ENCODE measurements around the gene MDH1B. TPM values are rescaled to one million over a fixed set of nuclear protein-coding genes. Genes with fewer than 3 reads are reported as not detected.

The MDH1B gene
- total and polyA plus RNA-seq, 2 donors (not counting 1 experiment from before 2014, with no cell fraction given): 0.34 TPM; not detected in 1

DNA sequence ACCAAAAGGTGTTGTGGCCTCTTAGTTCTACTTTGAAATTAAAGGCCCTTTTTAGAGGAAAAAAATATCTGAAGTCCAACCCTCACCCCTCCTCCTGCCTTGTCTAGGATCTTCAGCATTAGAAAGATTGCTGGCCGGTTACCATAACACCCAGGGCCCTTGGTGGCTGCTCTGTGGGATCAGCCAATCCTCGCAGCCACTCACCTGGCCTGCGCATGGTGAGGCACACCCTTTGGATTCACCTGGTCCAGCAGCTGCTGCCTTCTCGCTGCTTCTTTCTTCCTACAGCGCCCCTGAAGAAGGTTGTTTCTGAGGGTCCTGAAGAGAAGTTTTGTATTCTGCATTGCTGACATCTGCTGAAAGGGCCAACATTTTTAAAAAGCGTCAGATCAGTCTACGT lies 72.2 kb downstream of the MDH1B start:
- no peak overlapping the region for H2AFZ ChIP-seq (ENCODE audit: insufficient read depth, low read depth, low read length, poor library complexity, severe bottlenecking)
- Mint-ChIP-seq H3K27ac (no peak overlapping the region), H3K27me3 (peaks cover 15% of the 10 kb centered on the region), H3K4me3 (no peak overlapping the region), H3K4me1 (no peaks in the 10 kb centered on the region), H3K9me3 (ENCODE audit: insufficient read depth) (no peaks in the 10 kb centered on the region)
- no peaks in the 10 kb centered on the region for H3K9me3 ChIP-seq (ENCODE audit: control extremely low read depth in 1 of 3, control insufficient read depth in 2 of 3, insufficient read depth in 1 of 3, low read length in 2 of 3)
- no peaks in the 10 kb centered on the region for H3K4me1 ChIP-seq (ENCODE audit: control insufficient read depth in 2 of 2, insufficient read depth in 2 of 2, low read length in 2 of 2)
- DNase-seq (no peak), ATAC-seq (ENCODE audit: low read depth) (no peak)
- no peaks in the 10 kb centered on the region for H3K27me3 ChIP-seq (replicated peaks in 1 of 4; ENCODE audit: control extremely low read depth in 1 of 4, control insufficient read depth in 3 of 4, insufficient read depth in 4 of 4, low read length in 3 of 4)
- TF ChIP-seq EZH2 (IDR thresholded peaks at IDR 0.05; ENCODE audit: borderline replicate concordance, insufficient read depth, low read depth, low read length, poor library complexity, severe bottlenecking): no peak
- TF ChIP-seq, protein P1, sequence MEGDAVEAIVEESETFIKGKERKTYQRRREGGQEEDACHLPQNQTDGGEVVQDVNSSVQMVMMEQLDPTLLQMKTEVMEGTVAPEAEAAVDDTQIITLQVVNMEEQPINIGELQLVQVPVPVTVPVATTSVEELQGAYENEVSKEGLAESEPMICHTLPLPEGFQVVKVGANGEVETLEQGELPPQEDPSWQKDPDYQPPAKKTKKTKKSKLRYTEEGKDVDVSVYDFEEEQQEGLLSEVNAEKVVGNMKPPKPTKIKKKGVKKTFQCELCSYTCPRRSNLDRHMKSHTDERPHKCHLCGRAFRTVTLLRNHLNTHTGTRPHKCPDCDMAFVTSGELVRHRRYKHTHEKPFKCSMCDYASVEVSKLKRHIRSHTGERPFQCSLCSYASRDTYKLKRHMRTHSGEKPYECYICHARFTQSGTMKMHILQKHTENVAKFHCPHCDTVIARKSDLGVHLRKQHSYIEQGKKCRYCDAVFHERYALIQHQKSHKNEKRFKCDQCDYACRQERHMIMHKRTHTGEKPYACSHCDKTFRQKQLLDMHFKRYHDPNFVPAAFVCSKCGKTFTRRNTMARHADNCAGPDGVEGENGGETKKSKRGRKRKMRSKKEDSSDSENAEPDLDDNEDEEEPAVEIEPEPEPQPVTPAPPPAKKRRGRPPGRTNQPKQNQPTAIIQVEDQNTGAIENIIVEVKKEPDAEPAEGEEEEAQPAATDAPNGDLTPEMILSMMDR (IDR thresholded peaks at IDR 0.05): no peak
- H3K4me2 ChIP-seq (replicated peaks; ENCODE audit: low read depth, low read length, poor library complexity, severe bottlenecking): no peak overlapping the region
- no peaks in the 10 kb centered on the region for H3K79me2 ChIP-seq (ENCODE audit: control insufficient read depth, insufficient read depth, low read length)
- no peak overlapping the region for H3K9ac ChIP-seq (ENCODE audit: low read length)
- H3K4me3 ChIP-seq (ENCODE audit: control extremely low read depth in 1 of 5, extremely low read depth in 1 of 5, insufficient read depth in 1 of 5, low read depth in 2 of 5, low read length in 4 of 5): no peak overlapping the region
- POLR2A ChIA-PET: no interaction called here
- CTCF ChIA-PET: interaction anchor here (0.9 kb wide), 1 partner anchor 90 kb away, joined by 3 read pairs; no protein-coding TSS in a partner anchor
- H3K36me3 ChIP-seq (replicated peaks in 1 of 2; ENCODE audit: control extremely low read depth in 1 of 2, control insufficient read depth in 1 of 2, extremely low read depth in 1 of 2, insufficient read depth in 2 of 2, low read length in 1 of 2): no peaks in the 10 kb centered on the region
- H4K20me1 ChIP-seq (ENCODE audit: control insufficient read depth, insufficient read depth, low read length, poor library complexity, severe bottlenecking): no peaks in the 10 kb centered on the region
- intact Hi-C loops (cut with micrococcal nuclease): loop anchor here (1.0 to 5.0 kb wide), 5 partner anchors 88 to 1379 kb away; no protein-coding TSS in a partner anchor
- H3K27ac ChIP-seq (ENCODE audit: low read length in 2 of 2): no peak overlapping the region
- 95% methylated on average over 5 of the region's 7 CpGs for WGBS (ENCODE audit: insufficient coverage)

DNA sequence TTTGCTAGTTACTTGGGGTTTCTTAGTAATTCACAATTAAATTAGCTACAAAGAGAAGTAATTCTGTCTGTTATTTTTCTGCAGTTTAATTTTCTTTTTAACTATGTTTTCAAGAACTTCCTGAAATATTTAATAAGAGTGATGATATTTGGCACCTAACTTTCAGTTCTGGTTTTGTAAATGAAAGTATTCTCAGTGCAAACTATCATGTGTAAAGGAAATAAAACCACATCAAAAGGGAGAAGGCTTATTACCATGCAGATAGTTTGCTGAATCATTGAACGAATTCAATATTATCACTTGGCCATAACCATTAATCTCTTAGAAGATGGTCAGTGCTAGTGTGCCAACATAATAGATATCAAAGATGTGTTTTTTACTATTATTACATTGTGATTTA lies 76.1 kb downstream of the MDH1B start:
- peaks cover 14% of the 10 kb centered on the region for H3K27me3 Mint-ChIP-seq
- Histone ChIP-seq H3K79me2 (ENCODE audit: control insufficient read depth, insufficient read depth, low read length) (no peaks in the 10 kb centered on the region), H3K27me3 (replicated peaks in 1 of 4; ENCODE audit: control extremely low read depth in 1 of 4, control insufficient read depth in 3 of 4, insufficient read depth in 4 of 4, low read length in 3 of 4) (no peaks in the 10 kb centered on the region), H4K20me1 (ENCODE audit: control insufficient read depth, insufficient read depth, low read length, poor library complexity, severe bottlenecking) (no peaks in the 10 kb centered on the region), H3K4me2 (replicated peaks; ENCODE audit: low read depth, low read length, poor library complexity, severe bottlenecking) (no peak overlapping the region), H3K9me3 (ENCODE audit: control extremely low read depth in 1 of 3, control insufficient read depth in 2 of 3, insufficient read depth in 1 of 3, low read length in 2 of 3) (no peaks in the 10 kb centered on the region), H3K36me3 (replicated peaks in 1 of 2; ENCODE audit: control extremely low read depth in 1 of 2, control insufficient read depth in 1 of 2, extremely low read depth in 1 of 2, insufficient read depth in 2 of 2, low read length in 1 of 2) (no peaks in the 10 kb centered on the region), H3K4me3 (ENCODE audit: control extremely low read depth in 1 of 5, extremely low read depth in 1 of 5, insufficient read depth in 1 of 5, low read depth in 2 of 5, low read length in 4 of 5) (no peak overlapping the region), H3K27ac (ENCODE audit: low read length in 2 of 2) (no peak overlapping the region), H3K4me1 (ENCODE audit: control insufficient read depth in 2 of 2, insufficient read depth in 2 of 2, low read length in 2 of 2) (no peaks in the 10 kb centered on the region), H3K9ac (ENCODE audit: low read length) (no peak overlapping the region), H2AFZ (ENCODE audit: insufficient read depth, low read depth, low read length, poor library complexity, severe bottlenecking) (no peak overlapping the region)
- POLR2A ChIA-PET: no interaction called here
- CTCF ChIA-PET: interaction anchor here (1.2 kb wide), 1 partner anchor 788 kb away, joined by 4 read pairs; no protein-coding TSS in a partner anchor
- DNase-seq (no peak), ATAC-seq (ENCODE audit: low read depth) (no peak)
- H3K4me1 Mint-ChIP-seq: no peaks in the 10 kb centered on the region
- H3K4me3 Mint-ChIP-seq: no peak overlapping the region
- no peak overlapping the region for H3K27ac Mint-ChIP-seq
- TF ChIP-seq EZH2 (IDR thresholded peaks at IDR 0.05; ENCODE audit: borderline replicate concordance, insufficient read depth, low read depth, low read length, poor library complexity, severe bottlenecking): no peak
- TF ChIP-seq, protein P1 (IDR thresholded peaks at IDR 0.05): no peak
- WGBS (ENCODE audit: insufficient coverage): no CpG with 5 or more reads among the region's 1 CpG
- H3K9me3 Mint-ChIP-seq (ENCODE audit: insufficient read depth): no peaks in the 10 kb centered on the region
- intact Hi-C loops (cut with micrococcal nuclease): no loop called here
